ENCODE data around the gene ARL17B.
"Not testable (repeated sequence)": the region's sequence is repeated elsewhere in the genome, so short reads cannot be mapped to it uniquely, and the experiment has no call there.

DNA sequence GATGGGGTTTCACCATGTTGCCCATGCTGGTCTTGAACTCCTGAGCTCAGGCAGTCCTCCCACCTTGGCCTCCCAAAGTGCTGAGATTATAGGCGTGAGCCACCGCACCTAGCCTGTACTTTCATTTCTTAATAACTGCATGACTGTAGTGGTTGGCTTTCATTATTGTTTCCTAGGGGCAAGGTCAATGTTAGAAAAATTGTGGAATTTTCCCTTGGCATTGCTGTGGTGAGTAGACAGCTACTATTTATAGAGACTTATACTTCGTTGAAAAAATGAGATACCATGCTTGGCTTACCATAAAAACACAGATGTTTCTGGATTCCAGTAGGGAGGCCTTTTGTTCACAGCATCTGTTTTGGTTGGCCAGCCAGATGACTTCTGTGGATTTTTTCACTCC is 39.0 kb upstream of the ARL17B start:
- TF ChIP-seq, protein P1, sequence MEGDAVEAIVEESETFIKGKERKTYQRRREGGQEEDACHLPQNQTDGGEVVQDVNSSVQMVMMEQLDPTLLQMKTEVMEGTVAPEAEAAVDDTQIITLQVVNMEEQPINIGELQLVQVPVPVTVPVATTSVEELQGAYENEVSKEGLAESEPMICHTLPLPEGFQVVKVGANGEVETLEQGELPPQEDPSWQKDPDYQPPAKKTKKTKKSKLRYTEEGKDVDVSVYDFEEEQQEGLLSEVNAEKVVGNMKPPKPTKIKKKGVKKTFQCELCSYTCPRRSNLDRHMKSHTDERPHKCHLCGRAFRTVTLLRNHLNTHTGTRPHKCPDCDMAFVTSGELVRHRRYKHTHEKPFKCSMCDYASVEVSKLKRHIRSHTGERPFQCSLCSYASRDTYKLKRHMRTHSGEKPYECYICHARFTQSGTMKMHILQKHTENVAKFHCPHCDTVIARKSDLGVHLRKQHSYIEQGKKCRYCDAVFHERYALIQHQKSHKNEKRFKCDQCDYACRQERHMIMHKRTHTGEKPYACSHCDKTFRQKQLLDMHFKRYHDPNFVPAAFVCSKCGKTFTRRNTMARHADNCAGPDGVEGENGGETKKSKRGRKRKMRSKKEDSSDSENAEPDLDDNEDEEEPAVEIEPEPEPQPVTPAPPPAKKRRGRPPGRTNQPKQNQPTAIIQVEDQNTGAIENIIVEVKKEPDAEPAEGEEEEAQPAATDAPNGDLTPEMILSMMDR (conservative IDR thresholded peaks at IDR 0.05), result not testable (repeated sequence)
- not testable (repeated sequence) for TF ChIP-seq EZH2 (IDR thresholded peaks at IDR 0.05; ENCODE audit: low read depth)

Measured in PC-9 (cell line).